Left cardiac atrium (tissue), 4 donors: ENCODE results near the gene NUCB2. TPM values are rescaled to one million over a fixed set of nuclear protein-coding genes. Genes with fewer than 3 reads are reported as not detected.

Experiments
- ATAC-seq, 2 donors: fragments of 200-7000 bp; cut with Tn5 transposase; one replicate each; pipeline ENCODE4 v1.9.1; 2020; ENCODE audit warnings: mild to moderate bottlenecking in 2 of 2, moderate library complexity in 2 of 2
- DNase-seq: peaks from one replicate; pipeline ENCODE4 v3.0.0-alpha.2; 2020
- intact Hi-C, 2 donors: fragments of 100-400 bp; cut with DNase I; formaldehyde crosslinking; loops; one replicate each; pipeline versions ENCODE4 v1.14.1 to v1.15.1; 2022 to 2023
- total RNA-seq, 2 donors: library from RNA; stranded (reverse); fragmentation: NEBNext Ultra II Directional; extraction: Animal tissue kit (Norgen Biotek cat#: 25700); gene quantifications; one replicate each; pipeline ENCODE4 v1.2.1, GENCODE V29; 2021
- donor health status: DM: no; HTN: yes; CAD: no.
- donor health status: DM: no; HTN: yes; CAD: no; lungs with severe emphysema.
- donor health status: DM: yes; HTN: yes; CAD: no.
- donor health status: Dilated cardiomyopathy.

Gene NUCB2
- total RNA-seq, 2 donors from 2014 or later: 135 to 145 TPM

DNA sequence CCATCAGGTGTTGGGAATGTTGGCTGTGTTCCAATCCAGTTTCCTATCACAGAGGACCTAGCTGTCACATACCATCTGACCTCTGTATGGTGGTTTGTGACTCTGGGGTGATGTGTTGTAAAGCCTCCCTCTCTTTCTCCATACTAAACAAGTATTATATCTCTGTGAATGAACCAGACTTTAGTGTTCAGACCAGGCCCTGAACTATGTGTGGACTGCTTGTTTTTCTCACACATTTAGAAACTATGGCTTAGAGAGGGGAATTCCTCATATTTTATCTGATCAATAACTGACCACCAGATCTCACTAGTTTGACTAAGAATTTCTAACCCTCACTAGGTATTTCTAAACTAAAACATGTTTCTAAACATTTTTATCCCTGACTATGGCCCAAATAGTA lies 92.6 kb downstream of the NUCB2 start:
- DNase-seq (no peak), ATAC-seq (no peak)
- intact Hi-C loops: no loop called here

DNA sequence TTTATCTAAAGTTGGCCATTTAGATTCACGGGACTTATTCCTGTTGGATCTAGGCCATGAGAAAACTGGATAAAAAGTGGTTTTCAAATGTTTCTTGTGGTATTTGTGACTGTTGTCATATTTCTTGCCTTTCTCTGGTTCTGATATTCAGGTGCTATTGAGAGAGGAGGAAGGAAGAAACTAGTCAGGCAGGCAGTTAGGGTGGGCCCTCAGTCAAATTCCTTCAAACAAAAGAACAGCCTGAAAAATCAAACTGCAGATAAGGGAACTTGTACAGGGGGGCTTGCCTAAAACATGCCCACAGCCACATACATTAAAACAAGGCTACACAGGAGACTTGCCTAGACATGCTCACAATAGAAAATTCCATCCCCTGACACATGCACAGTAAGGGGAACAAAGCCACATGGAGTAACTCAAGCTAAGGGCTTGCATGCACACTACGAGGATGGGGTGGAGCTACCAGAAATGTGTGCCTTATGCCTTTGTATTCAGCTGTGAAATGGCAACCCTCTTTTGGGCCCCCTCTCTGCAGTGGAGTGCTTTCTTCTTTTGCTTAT lies 93.2 kb downstream of the NUCB2 start:
- no peak for ATAC-seq
- DNase-seq: no peak
- intact Hi-C loops: no loop called here

DNA sequence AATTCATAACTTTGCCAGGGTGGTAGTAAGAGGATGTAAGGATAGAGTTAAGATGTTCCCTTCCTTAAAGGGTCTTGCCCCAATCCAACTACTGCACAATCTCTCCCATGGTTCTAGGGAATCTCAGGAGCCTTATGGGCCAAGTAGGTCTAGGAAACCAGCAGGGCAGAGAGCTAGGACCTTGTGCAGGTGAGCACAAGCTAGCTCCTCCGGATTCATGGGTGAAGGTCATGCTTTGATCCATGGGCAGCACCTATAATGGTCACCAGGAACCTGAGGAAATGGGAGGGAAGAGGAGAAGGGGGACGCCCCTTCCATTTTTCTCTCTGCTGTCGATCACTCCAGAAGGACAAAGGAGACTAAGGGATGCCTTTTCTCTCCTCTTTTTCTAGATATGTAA lies 95.1 kb downstream of the NUCB2 start:
- ATAC-seq (no peak), DNase-seq (no peak)
- intact Hi-C loops: no loop called here

DNA sequence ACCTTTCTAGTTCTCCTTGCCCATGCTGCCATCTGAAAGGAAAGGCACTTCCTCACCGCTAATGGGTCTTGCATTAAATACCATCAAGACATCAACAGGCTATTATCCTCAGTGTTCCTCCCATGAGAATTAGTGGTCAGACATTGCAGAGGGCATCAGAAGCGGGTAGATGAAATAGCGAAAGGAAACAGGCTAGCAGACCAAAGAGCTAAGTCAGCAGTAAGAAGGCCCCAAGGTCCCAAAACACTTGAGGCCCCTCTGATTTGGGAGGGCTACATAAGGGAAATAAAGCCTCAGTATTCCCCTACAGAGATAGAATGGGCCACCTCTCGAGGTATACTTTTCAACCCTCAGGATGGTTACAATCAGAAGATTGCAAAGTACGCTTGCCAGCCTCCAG lies 99.0 kb downstream of the NUCB2 start:
- intact Hi-C loops: no loop called here
- no peak for ATAC-seq
- DNase-seq: no peak

DNA sequence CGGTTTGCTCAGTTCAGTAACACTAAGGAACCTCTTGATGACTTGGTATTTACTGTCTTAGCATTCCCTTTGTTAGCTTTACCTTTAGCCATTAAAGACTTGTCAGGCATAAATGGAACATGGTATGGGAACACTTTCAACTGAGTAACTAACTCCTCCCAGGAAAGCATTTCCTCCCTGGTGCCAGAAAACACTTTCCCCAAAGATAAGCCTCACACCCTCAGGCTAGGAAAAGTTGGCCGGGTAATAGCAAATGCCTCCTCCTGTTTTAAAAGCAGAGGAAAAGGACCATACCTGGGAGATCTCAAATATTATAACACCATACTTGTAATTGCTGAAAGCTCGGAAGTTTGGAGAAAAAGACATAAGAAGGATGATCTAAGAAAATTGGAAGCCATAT lies 100.0 kb downstream of the NUCB2 start:
- DNase-seq (no peak), ATAC-seq (peak; percentile 54 to 76)
- intact Hi-C loops: no loop called here

DNA sequence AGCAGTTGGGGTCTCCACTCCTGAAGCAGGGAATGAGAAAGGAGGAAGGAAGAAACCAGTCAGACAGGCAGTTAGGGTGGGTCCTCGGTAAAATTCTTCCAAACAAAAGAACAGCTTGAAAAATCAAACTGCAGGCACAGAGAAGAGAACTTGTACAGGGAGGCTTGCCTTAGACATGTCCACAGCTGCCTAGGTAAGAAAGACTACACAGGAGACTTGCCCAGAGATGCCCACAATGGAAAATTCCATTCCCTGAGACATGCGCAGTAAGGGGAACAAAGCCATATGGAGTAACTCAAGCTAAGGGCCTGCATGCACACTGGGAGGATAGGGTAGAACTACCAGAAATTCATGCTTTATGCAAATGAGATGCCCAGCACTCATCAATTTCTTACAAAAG lies 102.1 kb downstream of the NUCB2 start:
- no peak for DNase-seq
- no peak for ATAC-seq
- intact Hi-C loops: no loop called here

DNA sequence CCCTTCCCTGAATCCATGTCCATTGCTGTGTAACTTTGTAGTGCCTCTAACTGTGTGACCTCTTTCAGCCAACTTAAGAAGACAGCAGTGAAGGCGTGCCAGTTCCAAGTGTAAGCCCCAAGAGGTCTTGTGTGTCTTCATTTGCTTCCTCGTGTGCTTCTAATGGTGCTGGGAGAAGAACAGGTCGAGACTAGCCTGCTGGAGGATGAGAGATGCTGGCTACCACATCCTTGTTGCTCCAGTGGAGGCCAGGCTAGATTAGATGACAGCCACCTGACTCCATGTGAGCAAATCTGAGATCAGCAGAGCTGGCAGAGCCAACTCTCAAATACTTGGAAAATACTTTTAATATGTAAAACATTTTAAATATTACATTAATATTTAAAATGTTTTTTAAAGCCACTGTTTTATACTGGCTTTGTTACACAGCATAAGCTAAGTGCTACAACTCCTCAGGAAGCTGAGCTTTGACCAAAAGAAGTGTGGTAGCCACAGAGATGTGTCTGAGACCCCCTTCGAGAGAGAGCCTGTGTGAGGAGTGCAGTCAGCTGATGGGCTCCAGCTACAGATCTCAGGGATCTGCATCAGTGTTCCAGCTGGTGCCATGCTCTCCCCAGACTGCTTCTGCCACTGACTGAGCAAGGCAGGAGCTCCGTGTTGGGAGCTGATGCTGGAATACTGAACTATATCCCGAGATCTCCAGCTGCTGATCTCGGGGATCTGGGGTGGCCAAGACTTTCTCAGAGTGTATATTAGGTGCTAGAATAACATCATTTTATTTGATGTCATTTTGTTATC lies 103.0 kb downstream of the NUCB2 start:
- DNase-seq: no peak
- intact Hi-C loops: no loop called here

DNA sequence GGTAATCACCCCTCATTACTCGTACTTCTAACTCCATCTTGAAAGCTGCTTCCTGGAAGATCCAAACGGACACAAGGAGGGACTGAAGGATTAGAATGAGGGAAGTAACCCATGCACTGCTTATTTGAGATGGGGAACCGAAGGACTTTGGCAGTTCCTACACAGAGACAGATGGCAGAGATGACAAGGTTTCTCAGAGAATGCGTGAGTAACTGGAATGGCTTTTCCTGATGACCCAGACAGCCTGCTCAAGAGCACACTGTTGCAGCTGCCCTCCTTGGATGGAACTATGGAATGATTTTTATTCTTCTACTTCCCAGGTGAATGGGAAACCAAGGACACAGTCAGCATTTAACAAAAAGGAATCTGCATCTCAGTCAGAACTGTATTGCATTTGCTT lies 104.6 kb downstream of the NUCB2 start:
- intact Hi-C loops: no loop called here
- no peak for DNase-seq
- no peak for ATAC-seq

More for the DNA sequence above, 103.0 kb downstream of the NUCB2 start:
- no peak for ATAC-seq

Other genes starting within 250 kb of the NUCB2 start
- 100 to 1,000 TPM; 784 to 822 TPM for gene RPS13, start 199.1 kb upstream of the NUCB2 start, total RNA-seq
- gene PIK3C2A, start 68.8 kb upstream of the NUCB2 start, total RNA-seq: 10 to 100 TPM; 41.1 to 62.5 TPM
- 1 to 10 TPM; 1.9 to 4.2 TPM for gene NCR3LG1, start 75.1 kb downstream of the NUCB2 start, total RNA-seq
- gene KCNJ11, start 111.9 kb downstream of the NUCB2 start, total RNA-seq: 10 to 100 TPM; 11.3 to 21.2 TPM
- gene ABCC8, start 200.1 kb downstream of the NUCB2 start, total RNA-seq: 1 to 10 TPM in 1 of 2 donors, under 1 TPM in 1; 0.99 to 1.9 TPM